HG02884 (cell line): ENCODE data around the gene MAGEA4.

Experiments
- ATAC-seq: cut with Tn5 transposase; IDR thresholded peaks from one replicate; pipeline ENCODE4 v1.9.1; 2021; ENCODE audit warnings: mild to moderate bottlenecking, moderate library complexity; ENCODE audit not compliant: unreplicated experiment

The MAGEA4 gene

DNA sequence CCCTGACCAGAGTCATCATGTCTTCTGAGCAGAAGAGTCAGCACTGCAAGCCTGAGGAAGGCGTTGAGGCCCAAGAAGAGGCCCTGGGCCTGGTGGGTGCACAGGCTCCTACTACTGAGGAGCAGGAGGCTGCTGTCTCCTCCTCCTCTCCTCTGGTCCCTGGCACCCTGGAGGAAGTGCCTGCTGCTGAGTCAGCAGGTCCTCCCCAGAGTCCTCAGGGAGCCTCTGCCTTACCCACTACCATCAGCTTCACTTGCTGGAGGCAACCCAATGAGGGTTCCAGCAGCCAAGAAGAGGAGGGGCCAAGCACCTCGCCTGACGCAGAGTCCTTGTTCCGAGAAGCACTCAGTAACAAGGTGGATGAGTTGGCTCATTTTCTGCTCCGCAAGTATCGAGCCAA lies 11.0 kb downstream of the MAGEA4 start:
- ATAC-seq: no peak

GRCh38 chrX:151929126-151929525 lies 16.4 kb downstream of the MAGEA4 start:
- no peak for ATAC-seq

DNA sequence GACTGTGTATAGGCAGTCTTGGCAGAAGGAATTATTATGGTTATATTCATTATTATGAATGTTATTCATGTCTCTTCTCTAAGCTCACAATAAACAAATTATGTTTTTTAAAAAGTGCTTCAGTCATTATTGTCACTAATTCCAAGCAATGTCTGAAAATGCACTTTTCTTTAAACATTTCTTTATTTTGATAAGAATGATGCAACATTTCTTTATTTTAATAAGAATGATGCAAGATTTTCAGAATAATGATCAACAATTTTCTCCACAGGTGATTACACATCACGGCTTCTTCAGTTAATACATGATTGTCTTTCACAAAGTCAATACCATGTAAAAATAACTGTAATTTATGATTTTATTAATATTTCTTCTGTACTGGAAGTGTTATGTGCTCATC lies 22.7 kb downstream of the MAGEA4 start:
- ATAC-seq: no peak

DNA sequence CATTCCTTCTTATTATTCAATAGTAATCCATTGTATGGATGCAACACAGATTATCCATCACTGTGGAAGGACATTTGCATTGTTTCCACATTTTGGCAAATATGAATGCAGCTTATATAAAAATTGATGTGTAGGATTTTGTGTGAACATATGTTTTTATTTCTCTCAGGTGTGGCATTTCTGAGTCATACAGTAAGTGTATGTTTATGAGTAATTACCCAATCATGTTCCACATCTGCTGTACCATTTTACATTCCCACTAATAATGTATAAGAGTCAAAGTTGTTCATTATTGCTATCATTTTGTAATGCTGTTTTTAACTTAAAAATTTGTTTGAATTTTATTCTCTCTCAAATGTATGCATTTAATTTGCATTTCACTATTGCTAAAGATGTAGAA lies 25.5 kb downstream of the MAGEA4 start:
- no peak for ATAC-seq

DNA sequence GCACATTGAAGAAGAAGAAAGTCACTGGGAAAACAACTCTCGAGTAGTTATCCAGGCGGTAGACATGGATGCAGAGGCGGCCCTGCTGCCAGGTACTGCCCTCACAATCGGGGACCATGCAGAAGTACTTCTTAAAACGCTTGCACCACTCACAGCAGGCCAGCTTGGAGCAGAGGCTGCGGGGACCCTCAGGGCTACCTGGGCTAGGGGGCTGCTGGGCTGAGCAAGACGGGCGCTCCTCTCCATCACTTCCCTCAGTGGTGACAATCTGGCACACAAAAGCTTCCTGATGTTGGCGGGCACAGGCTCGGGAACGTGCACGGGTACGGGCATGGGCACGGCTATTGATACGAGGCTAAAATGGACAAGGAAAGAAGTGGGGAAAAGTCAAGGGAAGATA lies 42.0 kb downstream of the MAGEA4 start:
- ATAC-seq: no peak

- ATAC-seq: no peak
Observed at GRCh38 chrX:151958101-151958500, 45.4 kb downstream of the MAGEA4 start.

GRCh38 chrX:151962034-151962433 lies 49.3 kb downstream of the MAGEA4 start:
- ATAC-seq: no peak

DNA sequence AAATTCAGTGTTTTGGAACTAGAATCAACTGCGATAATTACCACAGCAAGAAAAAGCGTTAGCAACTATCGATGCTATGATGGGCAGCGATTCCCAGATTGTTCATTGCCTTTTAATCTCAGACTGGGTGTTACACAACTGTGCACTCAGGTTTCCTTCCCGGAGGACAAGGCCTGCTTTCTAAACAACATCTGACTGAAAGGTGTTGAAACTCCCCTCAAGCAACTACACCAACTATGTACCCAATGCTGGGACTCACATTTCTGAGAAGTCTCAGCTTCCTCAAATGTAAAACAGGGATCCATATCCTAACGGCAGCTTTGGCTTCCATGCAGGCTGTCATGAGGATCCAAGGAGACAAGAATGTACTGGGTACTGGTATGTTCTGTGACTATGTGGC lies 53.5 kb downstream of the MAGEA4 start:
- ATAC-seq: no peak

- no peak for ATAC-seq
Observed at GRCh38 chrX:151970027-151970426, 57.3 kb downstream of the MAGEA4 start.

DNA sequence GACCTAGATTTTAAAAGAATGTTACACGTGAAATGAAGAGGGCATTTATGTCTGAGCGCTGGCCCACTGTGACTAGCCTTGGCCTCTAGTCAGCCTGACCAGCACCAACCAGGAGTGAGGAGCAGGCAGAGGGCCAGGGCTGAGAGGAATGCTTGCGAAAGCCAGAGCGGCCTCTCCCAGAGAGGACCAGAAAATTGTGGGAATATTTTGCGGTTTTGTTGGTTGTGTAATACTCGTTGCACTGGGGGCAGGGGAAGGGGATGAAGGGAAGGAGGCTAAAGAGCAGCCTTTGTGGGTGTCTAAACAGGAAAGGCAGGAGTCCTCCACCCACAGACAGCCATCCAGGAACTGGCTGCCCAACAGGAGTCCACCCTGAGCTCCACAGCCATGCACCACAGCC lies 58.0 kb downstream of the MAGEA4 start:
- no peak for ATAC-seq

DNA sequence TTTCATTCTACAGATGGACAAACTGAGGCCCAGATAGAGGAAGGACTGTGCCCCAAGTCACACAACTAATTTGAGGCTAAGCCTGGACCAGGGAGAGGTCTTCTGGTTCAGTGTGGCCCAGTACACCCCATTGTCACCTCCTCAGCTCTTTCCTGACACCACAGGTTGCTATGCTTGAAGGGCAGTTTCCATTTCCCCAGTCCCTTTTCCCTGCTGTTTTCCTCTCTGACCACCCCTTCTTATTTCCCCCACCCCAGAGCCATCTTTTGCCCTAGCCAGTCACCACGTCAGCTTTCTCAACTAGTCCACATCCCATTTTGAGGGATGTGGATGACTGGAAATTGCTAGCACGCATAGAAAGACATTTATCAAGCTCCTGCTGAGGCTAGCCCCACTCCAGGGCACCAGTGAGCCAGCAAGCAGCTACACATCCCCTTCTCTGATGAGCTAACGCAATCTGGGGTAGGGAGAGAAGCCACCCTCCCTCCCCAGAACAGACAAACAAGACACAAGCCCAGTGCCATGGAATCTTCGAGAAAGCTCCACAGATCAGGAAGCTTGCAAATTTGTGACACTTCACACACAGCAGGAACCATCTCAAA lies 60.5 kb downstream of the MAGEA4 start:
- no peak for ATAC-seq

GRCh38 chrX:151973851-151974335 lies 61.2 kb downstream of the MAGEA4 start:
- no peak for ATAC-seq
